AG04450 (cell line): ENCODE data around the gene KCTD5. TPM values are rescaled to one million over a fixed set of nuclear protein-coding genes. Genes with fewer than 3 reads are reported as not detected.

Experiments used
- CTCF ChIA-PET: fragments of 300-600, 350-600 bp; formaldehyde crosslinking; extraction: SDS; loops from one replicate; lab custom pipeline; 2022; ENCODE audit warnings: antibody characterized with exemption, inconsistent platforms; lab: Charles Lee
- POLR2A ChIA-PET: fragments of 350-600 bp; formaldehyde crosslinking; extraction: SDS; loops from one replicate; lab custom pipeline; 2021; ENCODE audit warnings: antibody characterized with exemption, inconsistent platforms; lab: Yijun Ruan, JAX
- DNase-seq: peaks from one replicate; pipeline ENCODE4 v3.0.0-alpha.2; 2011; ENCODE audit warnings: low read depth, low spot score
- H3K27ac ChIP-seq: one replicate; pipeline ENCODE4 v1.5.1; 2012; ENCODE audit warnings: low read depth, low read length, control low read depth
- H3K27me3 ChIP-seq: one replicate; pipeline ENCODE4 v1.6.0; 2012; ENCODE audit warnings: low read length; ENCODE audit not compliant: control insufficient read depth, insufficient read depth
- H3K4me3 ChIP-seq: 2 replicates; pipeline ENCODE4 v1.5.1; 2011; ENCODE audit warnings: mild to moderate bottlenecking, low read depth, low read length, control low read depth
- H3K9me3 ChIP-seq: 2 replicates; pipeline ENCODE4 v1.5.1; 2012; ENCODE audit warnings: low read length; ENCODE audit not compliant: control insufficient read depth, insufficient read depth
- CTCF ChIP-seq: IDR thresholded peaks from 2 replicates; pipeline ENCODE4 v1.5.1; 2011; ENCODE audit warnings: low read depth, low read length, control low read depth, inconsistent platforms
- polyA plus RNA-seq: library from polyadenylated mRNA; depleted of rRNA; stranded (reverse); fragments of >200 nt; gene quantifications from 2 replicates; pipeline ENCODE4 v1.2.3, GENCODE V29; 2011

The KCTD5 gene
- polyA plus RNA-seq, 1 experiment: 27.8 TPM

GRCh38 chr16:2710021-2710710 is 27.8 kb downstream of the KCTD5 start:
- Histone ChIP-seq H3K9me3 (no peaks in the 10 kb centered on the region; the same call in 1 of the 2 replicates), H3K27ac (no peak overlapping the region), H3K27me3 (no peaks in the 10 kb centered on the region), H3K4me3 (no peak overlapping the region)
- CTCF ChIA-PET: no interaction called here
- no peak for TF ChIP-seq CTCF
- POLR2A ChIA-PET: no interaction called here
- DNase-seq: no peak

- Histone ChIP-seq H3K9me3 (no peaks in the 10 kb centered on the region; the same call in 1 of the 2 replicates), H3K4me3 (no peak overlapping the region), H3K27me3 (no peaks in the 10 kb centered on the region), H3K27ac (no peak overlapping the region)
- POLR2A ChIA-PET: no interaction called here
- CTCF ChIA-PET: no interaction called here
- TF ChIP-seq CTCF: no peak
- no peak for DNase-seq
Measured at GRCh38 chr16:2710711-2711231, 28.4 kb downstream of the KCTD5 start.

- no peak for TF ChIP-seq CTCF
- H3K4me3 ChIP-seq: no peak overlapping the region
- no peaks in the 10 kb centered on the region for H3K27me3 ChIP-seq
- no peak overlapping the region for H3K27ac ChIP-seq
- DNase-seq: no peak
- no peaks in the 10 kb centered on the region; the same call in 1 of the 2 replicates for H3K9me3 ChIP-seq
- ChIA-PET POLR2A (no interaction called here), CTCF (no interaction called here)
Measured at GRCh38 chr16:2711370-2712062, 29.2 kb downstream of the KCTD5 start.

GRCh38 chr16:2712063-2712441 is 29.7 kb downstream of the KCTD5 start:
- Histone ChIP-seq H3K9me3 (no peaks in the 10 kb centered on the region; the same call in 1 of the 2 replicates), H3K27me3 (no peaks in the 10 kb centered on the region), H3K4me3 (no peak overlapping the region), H3K27ac (no peak overlapping the region)
- no peak for DNase-seq
- ChIA-PET CTCF (no interaction called here), POLR2A (no interaction called here)
- TF ChIP-seq CTCF: no peak

GRCh38 chr16:2712546-2712945 is 30.2 kb downstream of the KCTD5 start:
- no peak for TF ChIP-seq CTCF
- H3K4me3 ChIP-seq: no peak overlapping the region
- DNase-seq: no peak
- POLR2A ChIA-PET: no interaction called here
- H3K27ac ChIP-seq: no peak overlapping the region
- H3K27me3 ChIP-seq: no peaks in the 10 kb centered on the region
- no peaks in the 10 kb centered on the region; the same call in 1 of the 2 replicates for H3K9me3 ChIP-seq
- CTCF ChIA-PET: no interaction called here
